NCI-H82 treated with DMSO at 0.1 percent for 48 hours (cell line): ENCODE measurements around the gene AIM2.
"Not testable (repeated sequence)": the region's sequence is repeated elsewhere in the genome, so short reads cannot be mapped to it uniquely, and the experiment has no call there.

Experiments used
- DNase-seq: peaks from one replicate; lab custom pipeline; 2025; ENCODE audit not compliant: unreplicated experiment; lab: John Stamatoyannopoulos, UW

Gene AIM2

DNA sequence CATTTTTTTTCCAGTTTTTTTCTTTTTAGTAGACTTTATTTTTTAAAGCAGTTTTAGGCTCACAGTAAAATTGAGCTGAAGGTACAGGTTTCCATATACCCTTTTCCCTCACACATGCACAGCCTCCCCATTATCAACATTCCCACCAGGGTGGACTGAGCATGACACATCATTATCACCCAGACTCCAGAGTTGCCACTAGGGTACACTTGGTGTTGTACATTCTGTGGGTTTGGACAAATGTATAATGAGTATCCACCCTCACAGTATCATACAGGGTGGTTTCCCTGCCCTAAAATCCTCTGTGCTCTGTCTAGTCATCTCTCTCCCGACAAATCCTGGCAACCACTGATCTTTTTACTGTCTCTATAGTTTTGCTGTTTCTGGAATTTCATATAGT, 3.0 kb upstream of the AIM2 start:
- no peak for DNase-seq

DNA sequence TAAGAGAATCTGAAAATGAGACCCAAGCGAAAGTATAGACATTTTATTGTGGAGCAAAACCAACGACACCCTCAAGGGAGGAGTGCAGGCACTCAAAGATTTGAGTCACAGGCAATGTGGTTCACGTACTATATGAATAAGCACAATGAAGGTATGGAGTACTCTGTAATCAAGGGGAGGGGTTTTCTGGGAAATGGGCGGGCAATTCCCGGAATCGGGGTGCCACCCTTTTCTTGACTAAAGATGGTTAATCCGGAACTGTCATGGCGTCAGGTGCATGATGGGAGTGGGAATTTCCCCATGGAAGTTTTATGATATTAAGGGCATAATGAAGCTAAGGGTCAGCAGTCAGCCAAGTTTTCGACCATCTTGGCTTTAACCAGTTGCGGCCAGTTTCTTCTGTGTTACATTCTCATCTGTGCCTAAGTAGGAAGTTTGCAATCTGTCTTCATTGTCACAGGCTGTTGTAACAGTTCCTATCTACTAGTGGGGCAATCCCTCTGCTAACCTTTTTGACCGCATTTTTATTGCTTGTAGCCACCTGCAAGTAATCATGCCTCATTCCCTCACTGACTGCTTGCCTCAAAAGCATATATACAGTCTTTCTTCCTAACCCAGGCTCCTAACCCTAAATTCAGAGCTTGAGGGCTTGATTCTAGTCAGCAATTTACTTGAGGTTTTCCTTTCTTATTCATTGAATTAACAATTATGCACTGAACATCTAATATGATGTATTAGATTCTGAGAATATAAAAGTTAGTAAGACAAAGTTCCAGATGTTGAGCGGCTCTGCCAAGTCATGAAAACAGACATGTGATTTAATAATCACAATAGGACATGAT, 775 bp upstream of the AIM2 start:
- DNase-seq = no peak

- DNase-seq = peak; percentile 51
Observed at GRCh38 chr1:159071970-159072582, 4.5 kb downstream of the AIM2 start.

- no peak for DNase-seq
Observed at GRCh38 chr1:159068886-159069285, 7.7 kb downstream of the AIM2 start.

DNA sequence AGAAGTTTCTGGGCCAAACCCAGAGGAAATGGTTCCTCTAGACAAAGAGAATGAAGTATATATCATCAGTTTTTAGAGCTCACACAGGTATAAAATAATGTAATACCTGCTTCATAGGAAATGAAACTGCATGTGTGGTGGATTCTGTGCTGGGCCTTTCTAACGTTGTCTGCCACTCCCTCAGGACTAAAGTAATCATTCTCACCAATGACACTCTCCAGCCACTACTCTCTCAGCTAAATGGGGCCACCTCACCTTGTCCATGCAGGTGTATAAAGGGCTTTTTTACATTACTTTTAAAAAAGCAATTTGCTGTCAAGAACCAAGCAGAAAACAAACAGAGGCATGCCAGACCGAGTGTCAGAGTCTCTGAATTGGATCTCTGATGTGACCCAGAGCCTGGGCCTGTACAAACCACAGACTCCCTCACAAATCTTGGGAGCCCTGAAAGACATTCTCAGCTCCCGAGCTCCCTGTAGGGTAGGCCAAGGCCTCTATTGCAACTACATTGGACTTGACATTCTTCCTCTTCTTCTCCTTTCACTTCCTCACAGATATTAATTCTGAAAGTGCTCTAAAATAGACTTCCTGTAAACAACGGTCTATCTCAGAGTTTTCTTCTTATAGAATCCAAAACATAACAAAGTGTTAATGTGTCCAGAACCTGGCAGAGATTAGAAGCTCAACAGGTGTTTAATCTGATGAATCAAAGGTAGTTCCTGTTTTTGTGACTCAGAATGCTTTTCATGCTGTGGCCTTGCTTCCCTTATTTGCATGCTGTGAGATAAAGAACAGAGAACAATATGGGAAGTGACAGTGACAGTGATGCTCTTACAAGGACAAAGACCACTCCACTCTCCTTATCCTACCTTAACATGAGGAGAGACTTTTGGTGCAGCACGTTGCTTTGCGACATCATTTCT, 8.6 kb downstream of the AIM2 start:
- DNase-seq = no peak

- no peak for DNase-seq
Observed at GRCh38 chr1:159066108-159066507, 10.5 kb downstream of the AIM2 start.

DNA sequence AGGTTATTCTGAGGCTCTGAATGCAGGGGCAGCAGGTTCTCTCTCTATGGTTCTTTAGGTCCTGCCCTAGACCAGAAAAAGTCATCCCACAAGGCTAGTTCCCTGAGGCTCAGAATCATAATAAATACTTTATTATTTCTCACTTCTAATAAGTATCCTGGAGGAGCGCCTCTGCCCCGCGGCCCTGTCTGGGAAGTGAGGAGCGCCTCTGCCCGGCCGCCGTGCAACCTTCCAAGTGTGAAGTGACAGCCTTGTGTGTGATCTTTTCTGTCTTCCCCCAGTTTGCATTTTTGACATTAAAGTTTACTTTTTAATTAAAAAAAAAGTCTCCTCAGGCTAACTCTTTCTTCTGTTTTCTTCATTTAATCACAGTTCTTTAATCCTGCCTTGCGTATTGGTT, 11.5 kb downstream of the AIM2 start:
- DNase-seq = no peak

DNA sequence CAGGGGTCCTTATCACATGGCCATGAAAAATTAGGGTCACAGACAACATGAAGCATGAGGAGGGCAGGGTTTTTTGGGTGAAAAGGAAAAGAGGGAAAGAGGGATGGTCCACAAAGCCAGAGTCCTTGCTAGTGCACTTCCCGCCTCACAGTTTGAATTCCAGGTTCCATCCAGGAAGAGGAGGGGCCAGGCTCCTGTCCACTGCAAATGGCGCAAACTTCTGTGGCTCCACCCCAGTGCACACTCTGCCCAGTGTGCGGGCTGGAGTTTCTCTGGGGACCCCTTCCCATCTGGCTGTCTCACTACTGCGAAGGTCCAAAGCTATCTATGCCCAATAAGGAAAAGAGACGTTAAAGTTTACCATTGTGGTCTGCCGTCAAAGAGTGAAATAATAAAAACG, 17.8 kb downstream of the AIM2 start:
- DNase-seq = no peak

GRCh38 chr1:159056069-159056698, 20.4 kb downstream of the AIM2 start:
- DNase-seq = no peak

GRCh38 chr1:159055181-159055641, 21.4 kb downstream of the AIM2 start:
- no peak for DNase-seq

GRCh38 chr1:159054427-159054826, 22.1 kb downstream of the AIM2 start:
- no peak for DNase-seq

DNA sequence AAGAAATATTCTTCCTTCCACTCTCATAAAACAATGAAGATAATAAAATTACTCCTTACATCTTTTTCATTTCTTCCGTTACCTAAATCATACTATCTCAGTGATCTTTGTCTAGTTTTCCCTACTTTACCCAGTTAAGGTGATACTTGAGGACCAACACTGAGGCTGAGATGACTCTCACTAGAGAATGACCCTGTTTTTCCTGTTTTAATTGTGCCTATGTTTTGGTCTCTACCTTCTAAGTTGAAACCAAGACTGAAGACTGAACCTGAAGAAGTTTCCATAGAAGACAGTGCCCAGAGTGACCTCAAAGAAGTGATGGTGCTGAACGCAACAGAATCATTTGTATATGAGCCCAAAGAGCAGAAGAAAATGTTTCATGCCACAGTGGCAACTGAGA, 25.1 kb downstream of the AIM2 start:
- DNase-seq = no peak

GRCh38 chr1:159046486-159046885, 30.1 kb downstream of the AIM2 start:
- not testable (repeated sequence) for DNase-seq

DNA sequence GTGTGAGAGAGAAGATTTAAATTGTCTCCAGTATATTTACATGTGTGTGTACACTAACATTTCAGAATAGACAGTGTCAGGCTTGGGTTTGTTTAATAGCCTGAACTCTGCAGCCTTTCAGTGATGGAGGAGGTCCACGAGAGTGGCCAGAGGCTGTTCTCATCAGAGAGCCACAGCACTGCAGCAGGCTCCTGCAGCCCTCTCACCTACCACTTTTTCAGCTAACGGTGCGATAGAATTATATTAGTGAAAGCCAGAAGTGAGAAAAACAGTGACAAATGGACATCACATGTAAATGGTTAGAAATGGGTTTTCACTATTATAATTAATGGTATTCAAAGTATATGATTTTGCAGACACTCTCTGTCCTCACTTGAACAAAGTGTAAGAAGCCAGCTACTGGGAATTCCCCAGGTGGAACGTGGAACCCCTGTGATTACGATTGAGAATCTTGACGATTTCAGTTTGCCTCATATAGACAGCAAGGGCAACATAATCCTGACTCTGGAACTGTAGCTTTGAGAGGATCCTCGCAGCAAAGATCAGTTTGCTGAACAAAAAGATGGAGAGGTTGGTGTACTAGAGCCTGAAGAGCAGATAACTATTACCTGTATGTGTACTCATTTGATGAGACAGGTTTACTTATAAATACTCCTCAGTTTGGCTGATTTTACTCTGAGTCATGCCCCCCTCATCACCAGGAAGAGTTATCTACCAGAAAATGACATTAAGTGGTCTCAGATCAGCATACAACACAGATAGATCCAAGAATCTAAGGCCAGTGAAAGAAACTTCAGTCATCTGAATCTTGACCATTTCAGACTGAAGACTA, 35.5 kb downstream of the AIM2 start:
- DNase-seq = no peak

DNA sequence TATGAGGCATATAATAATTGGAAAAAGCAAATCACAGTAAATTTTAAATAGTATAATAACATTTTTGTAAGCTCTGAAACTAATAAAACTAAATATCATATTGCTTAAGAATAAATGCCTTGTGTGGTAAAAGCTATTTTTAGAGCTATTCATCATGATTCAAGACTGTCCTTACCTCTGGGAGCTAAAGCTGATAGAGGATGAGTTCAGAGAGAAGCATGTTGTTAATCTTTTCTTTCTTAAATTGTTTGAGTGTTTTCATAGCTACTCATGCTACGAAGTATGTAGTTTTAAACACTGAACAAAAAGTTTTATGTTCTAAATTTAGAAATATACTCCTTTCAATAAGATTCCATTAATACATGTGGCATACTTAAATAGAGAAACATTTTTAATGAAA, 36.4 kb downstream of the AIM2 start:
- DNase-seq = no peak

DNA sequence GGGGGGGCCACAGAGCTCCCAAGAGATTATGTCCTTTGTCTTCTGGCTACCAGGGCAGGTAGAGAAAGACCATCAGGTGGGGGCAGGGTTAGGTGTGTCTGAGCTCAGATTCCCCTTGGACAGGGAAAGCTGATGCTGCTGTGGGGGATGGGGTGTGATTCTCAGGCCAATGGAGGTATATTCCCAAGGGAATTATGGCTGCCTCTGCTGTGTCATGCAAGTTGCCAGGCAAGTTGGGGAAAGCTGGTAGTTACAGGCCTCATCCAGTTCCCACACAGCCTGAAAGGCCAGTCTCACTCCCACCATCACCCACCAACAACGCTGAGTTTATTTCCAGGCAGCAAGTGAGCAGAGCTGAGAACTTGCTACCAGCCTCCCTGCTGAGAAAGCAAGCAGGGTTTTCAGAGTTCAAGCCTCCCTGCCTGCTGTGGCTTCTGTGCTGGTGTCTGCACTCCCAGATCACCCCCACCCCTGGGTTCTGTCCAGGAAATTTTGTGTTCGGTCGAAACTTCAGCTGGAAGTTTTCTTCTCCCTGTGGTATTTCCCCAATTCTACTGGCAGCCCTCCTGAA, 45.6 kb downstream of the AIM2 start:
- DNase-seq = no peak

DNA sequence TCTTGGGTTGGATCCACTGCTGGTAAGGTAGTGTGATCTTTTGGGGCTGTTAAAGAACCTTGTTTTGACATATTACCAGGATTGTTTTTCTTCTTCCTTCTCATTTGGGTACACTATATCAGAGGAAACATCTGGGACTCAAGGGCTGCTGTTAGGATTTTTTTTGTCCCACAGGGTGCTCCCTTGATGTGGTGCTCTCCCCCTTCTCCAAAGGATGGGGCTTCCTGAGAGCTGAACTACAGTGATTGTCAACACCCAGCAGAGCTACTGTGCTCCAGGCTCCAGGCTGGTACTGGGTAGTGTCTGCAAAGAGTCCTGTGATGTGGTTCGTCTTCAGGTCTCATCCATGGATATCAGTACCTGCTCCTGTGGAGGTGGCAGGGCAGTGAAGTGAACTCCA, 46.3 kb downstream of the AIM2 start:
- no peak for DNase-seq

DNA sequence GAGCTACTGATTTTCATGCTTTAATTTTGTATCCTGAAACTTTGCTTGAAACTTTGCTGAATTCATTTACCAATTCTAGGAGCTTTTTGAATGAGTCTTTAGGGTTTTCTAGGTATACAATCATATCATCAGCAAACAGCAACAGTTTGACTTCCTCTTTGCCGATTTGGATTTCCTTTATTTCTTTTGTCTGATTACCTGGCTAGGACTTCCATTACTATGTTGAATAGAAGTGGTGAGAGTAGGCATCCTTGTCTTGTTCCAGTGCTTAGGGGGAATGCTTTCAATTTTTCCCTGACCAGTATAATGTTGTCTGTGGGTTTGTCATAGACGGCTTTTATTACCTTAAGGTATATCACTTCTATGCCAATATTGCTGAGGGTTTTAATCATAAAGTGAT, 49.7 kb downstream of the AIM2 start:
- DNase-seq = not testable (repeated sequence)

GRCh38 chr1:159025043-159025442, 51.5 kb downstream of the AIM2 start:
- DNase-seq = no peak

GRCh38 chr1:159023723-159024122, 52.8 kb downstream of the AIM2 start:
- no peak for DNase-seq
